PFSK-1 (cell line): ENCODE data around the gene NCCRP1. TPM values are rescaled to one million over a fixed set of nuclear protein-coding genes. Genes with fewer than 3 reads are reported as not detected.

Experiments used
- FOXP2 ChIP-seq: optimal IDR thresholded peaks from 2 replicates; pipeline ENCODE3; 2011; ENCODE audit warnings: borderline replicate concordance, control low read depth, inconsistent platforms; ENCODE audit not compliant: insufficient read depth; ENCODE audit errors: extremely low read length, extremely low read depth
- POLR2AphosphoS5 ChIP-seq: IDR thresholded peaks from 2 replicates; pipeline ENCODE4 v1.6.1; 2012; ENCODE audit warnings: low read depth, mild to moderate bottlenecking, control low read depth, low read length, moderate library complexity
- REST ChIP-seq, 2 experiments: IDR thresholded peaks; 2 replicates each; pipeline versions ENCODE4 v1.6.1 to v1.8.0; 2011 to 2012; ENCODE audit warnings: low read depth in 2 of 2, low read length in 2 of 2, control low read depth in 1 of 2, inconsistent platforms in 1 of 2, mild to moderate bottlenecking in 1 of 2, moderate library complexity in 1 of 2; ENCODE audit not compliant: insufficient read depth in 1 of 2
- SIN3A ChIP-seq: IDR thresholded peaks from 2 replicates; pipeline ENCODE4 v1.6.1; 2012; ENCODE audit warnings: mild to moderate bottlenecking, low read length, moderate library complexity, borderline replicate concordance; ENCODE audit not compliant: insufficient read depth
- TAF1 ChIP-seq: IDR thresholded peaks from 2 replicates; pipeline ENCODE4 v1.6.1; 2012; ENCODE audit warnings: low read length, control low read depth, borderline replicate concordance; ENCODE audit not compliant: insufficient read depth
- polyA plus RNA-seq: library from polyadenylated mRNA; unstranded; fragments of >200 nt; gene quantifications from one replicate; pipeline ENCODE4 v1.2.1, GENCODE V29; 2012; ENCODE audit warnings: low read depth, missing spikeins; ENCODE audit not compliant: insufficient read length

Gene NCCRP1
- not detected for polyA plus RNA-seq

DNA sequence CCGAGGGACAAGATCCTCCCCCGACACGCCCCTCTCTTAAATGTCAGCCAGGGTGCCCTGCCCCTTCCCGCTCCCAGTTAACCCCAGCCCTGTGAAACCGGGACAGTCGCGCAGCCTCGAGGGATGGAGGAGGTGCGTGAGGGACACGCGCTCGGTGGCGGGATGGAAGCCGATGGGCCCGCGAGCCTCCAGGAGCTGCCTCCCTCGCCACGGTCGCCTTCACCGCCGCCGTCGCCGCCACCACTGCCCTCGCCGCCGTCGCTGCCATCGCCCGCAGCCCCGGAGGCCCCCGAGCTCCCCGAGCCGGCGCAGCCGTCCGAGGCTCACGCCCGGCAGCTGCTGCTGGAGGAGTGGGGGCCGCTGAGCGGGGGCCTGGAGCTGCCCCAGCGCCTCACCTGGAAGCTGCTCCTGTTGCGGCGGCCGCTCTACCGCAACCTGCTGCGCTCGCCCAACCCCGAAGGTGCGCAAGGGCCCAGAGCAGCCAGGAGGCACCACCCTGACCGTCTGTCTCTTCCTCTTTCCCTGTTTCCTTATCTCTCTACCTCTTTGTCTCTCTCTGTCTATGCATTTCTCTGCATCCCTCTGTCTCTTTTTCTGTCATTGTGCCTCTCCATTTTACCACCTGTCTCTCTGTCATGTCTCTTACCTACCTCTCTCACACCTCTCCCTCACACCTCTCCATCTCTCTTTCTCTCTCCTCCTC lies at the start of gene NCCRP1:
Gene NCCRP1, plus strand, starts transcription at position 105 of the 703 bp plus-strand sequence. Its CDS starts 19 bp downstream, at position 124.
- TF ChIP-seq POLR2AphosphoS5, result no peak
- no peak for TF ChIP-seq REST (IDR thresholded peaks at IDR 0.05; ENCODE audit: insufficient read depth in 1 of 2, low read depth in 2 of 2, low read length in 2 of 2)
- no peak for TF ChIP-seq FOXP2
- no peak for TF ChIP-seq TAF1
- no peak for TF ChIP-seq SIN3A

DNA sequence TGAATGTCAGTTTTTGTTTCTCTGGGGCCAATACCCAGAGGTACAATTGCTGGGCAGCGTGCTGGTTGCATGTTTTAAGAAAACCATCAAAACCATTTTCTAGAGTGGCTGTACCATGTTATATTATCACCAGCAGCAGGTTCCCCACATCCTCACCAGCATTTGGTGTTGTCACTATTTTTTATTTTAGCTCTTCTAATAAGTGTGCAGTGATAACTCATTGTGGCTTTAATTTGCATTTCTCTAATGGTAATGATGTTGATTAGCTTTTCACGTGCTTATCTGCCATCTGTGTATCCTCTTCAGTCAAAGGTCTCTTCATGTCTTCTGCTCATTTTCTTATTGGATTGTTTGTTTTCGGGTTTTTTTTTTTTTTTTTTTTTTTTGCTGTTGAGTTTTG lies 49.3 kb upstream of the NCCRP1 start:
- no peak for TF ChIP-seq SIN3A

DNA sequence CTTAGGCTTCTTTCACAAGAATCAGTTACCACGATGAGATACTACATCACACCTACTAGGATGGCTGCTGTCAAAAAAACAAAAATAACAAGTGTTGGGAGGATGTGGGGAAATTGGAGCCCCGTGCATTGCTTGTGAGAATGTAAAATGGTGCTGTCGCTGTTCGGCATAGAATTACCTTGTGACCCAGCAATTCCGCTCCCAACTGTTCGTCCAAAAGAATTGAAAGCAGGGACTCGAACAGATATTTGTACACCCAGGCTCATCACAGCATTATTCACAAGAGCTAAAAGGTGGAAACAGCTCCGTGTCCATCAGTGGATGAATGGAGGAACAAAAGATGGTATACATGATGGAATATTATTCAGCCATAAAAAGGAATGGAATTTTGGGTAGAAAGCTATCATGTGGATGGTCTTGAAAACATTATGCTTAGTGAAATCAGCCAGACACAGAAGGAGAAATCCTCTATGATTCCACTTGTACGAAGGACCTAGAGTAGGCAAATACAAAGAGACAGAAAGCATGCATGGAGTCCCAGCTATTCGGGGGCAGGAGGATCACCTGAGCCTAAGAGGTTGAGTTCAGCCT lies 47.7 kb upstream of the NCCRP1 start:
- TF ChIP-seq TAF1 (no peak), SIN3A (no peak), FOXP2 (no peak), POLR2AphosphoS5 (no peak), REST (IDR thresholded peaks at IDR 0.05; ENCODE audit: insufficient read depth in 1 of 2, low read depth in 2 of 2, low read length in 2 of 2) (no peak)

DNA sequence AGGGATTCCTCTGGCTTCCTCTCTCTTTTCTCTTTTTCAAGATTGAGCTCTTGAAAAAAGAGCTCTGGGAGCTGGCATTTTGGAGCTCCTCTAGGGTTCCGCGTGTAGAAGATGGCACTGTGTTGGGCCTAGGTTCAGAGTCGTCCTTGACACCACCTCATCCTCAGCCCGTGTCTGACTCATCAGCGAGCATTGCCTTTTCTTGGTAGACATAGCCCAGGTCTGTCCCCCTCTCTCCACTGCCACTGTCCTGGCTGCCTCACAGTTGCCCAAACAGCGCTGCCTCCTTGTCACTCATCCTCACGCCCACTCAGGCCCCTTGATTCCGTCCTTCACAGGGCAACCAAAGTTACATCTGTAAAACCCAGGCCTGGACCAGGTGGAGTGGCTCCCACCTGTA lies 46.5 kb upstream of the NCCRP1 start:
- TF ChIP-seq REST (IDR thresholded peaks at IDR 0.05; ENCODE audit: insufficient read depth in 1 of 2, low read depth in 2 of 2, low read length in 2 of 2), result no peak
- no peak for TF ChIP-seq TAF1
- TF ChIP-seq POLR2AphosphoS5, result no peak
- TF ChIP-seq FOXP2, result no peak
- no peak for TF ChIP-seq SIN3A

DNA sequence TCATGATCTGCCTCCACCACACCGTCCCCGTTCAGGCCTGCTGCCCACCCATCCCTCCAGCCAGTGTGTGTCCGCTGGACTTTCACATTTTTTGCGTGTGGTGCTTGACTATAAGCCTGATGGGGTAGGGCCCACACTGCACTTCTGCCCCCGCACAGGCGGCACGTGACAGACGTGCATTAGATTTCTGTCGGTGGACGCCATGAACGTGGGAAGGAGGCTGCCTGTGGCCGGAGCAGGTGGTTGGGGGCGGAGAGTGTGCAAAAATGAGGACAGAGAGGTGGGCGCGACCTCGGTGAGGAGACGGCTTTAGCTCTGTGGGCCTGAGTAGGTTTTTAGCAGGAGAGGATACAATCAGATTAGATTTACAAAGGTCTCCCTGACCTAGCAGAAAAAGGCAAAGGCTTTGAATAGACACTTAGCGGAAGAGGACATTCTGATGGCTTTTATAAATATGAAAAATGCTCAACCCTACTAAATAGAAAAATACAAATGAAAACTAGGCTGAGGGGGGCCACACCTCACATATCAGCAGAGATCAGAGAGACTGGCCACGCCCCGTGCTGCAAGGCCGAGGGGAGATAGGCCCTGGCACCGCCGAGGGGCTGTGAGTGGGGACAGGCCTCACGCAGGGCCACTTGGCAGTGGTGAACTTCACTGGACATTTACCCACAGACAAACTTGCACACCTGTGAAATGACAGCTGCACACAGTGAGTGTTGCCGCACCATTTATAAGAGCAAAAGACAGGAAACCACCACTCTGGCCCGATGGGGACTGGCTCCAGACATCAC lies 45.8 kb upstream of the NCCRP1 start:
- TF ChIP-seq POLR2AphosphoS5 (no peak), SIN3A (no peak), FOXP2 (no peak), TAF1 (no peak), REST (IDR thresholded peaks at IDR 0.05; ENCODE audit: insufficient read depth in 1 of 2, low read depth in 2 of 2, low read length in 2 of 2) (no peak)
